ENCODE results near the gene TMEM186.

- no peak for TF ChIP-seq CTCF (IDR thresholded peaks at IDR 0.05)
- TF ChIP-seq POLR2A (IDR thresholded peaks at IDR 0.05): no peak
Observed at GRCh38 chr16:8807189-8807588, 9.8 kb upstream of the TMEM186 start.
